HG03097 (cell line): ENCODE measurements around the gene JAKMIP2.
"Not testable (repeated sequence)": the region's sequence is repeated elsewhere in the genome, so short reads cannot be mapped to it uniquely, and the experiment has no call there.

ENCODE experiments used
- ATAC-seq: cut with Tn5 transposase; IDR thresholded peaks from one replicate; pipeline ENCODE4 v1.9.1; 2021; ENCODE audit not compliant: unreplicated experiment, low FRiP score

JAKMIP2 gene

DNA sequence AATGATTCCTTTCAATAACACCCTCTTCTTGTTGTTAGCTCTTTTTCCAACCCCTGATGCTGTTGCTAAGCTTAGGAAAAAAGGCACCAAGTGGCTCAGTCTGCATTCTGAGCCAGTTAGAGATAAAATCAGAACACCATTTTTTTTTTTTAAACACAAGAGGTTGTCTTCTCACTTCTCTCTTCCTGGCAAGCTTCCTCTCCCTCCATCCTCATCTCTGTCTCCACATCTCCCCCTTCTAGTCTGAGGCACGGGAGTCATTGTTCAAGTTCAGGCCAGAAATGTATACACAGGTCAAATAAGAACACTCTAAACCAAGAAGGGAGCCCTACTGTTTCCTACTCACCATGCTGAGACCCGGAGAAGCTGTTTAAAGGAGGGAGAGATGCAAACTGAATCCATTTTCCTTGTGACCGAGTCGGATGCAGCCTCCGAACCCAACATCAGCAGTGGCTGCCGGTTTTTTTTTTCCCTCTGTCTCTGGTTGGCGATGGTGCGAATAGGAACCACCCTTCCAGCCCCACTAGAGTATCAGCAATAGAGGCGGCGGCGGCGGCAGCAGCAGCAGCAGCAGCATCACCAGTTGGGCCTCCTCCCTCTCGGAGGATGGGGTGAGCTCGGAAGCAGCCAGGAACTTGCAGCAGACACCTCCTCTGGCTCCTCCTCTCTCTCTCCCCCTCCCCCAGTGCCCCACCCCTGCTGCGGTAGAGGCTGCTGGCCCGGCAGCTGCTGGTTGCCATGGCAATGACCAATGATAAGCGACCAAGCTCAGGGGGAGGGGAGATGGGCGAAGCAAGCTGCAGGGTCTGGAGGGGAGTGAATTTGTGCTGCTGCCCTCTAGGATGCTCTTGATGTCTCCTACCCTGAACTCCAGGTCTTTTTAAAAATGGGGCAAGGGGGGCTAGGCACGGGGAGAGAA lies at the start of gene JAKMIP2:
Gene JAKMIP2, minus strand, starts transcription at position 619 of the 919 bp plus-strand sequence. CDS start 110,922 bp downstream, outside the sequence.
- peak; percentile 46 for ATAC-seq

DNA sequence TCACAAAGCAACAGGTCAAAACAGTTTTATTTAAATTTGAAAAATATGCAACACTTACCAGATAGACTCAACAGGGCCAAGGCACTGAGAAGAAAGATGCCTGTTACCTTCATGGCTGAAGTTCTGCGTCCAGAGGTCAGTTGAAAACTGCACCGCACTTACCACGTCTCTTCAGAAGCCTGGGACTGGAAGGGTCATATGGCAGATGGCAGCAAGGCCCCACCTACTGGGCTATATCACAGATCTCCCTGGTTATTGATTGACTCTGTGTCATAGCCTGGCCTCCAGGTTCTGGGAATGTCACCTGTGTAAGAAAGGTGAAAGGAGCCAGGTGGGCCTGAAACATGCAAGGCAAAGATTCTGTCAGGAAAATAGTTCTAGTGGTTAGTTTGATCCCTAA lies 48.9 kb upstream of the JAKMIP2 start, which contains the start of gene SPINK1:
Gene SPINK1, minus strand, starts transcription at position 207 of the 400 bp plus-strand sequence. Its CDS starts 94 bp downstream, at position 113.
- no peak for ATAC-seq

DNA sequence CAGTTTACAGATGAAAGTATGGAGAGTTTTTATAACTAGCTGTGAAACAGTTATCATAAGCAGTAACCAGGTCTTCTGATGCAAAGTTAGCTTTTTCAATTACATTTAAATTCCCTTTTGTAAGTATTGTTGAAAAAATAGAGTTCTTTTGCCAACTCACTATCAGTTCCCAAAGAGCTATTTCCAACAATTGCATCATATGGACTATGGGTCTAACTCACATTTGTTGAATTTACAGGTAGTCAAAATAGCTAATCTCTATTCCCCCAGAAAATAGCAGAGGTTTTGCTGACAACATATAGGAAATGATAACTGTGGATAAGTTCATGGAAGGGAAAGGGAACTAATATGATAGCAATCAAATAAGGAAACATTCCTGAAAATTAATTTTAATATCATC lies 47.5 kb upstream of the JAKMIP2 start:
- ATAC-seq = no peak

DNA sequence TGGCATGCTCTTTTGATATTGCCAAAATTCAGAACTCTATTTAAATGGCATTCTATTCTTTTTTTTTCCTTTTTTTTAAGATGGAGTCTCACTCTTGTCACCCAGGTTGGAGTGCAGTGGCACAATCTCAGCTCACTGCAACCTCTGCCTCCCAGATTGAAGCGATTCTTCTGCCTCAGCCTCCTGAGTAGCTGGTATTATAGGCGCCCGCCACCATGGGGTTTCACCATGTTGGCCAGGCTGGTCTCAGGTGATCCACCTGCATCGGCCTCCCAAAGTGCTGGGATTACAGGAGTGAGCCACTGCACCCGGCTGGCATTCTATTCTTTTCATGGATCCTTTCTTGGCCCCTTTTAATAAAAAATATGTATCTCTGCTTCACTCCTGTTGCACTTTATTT lies 44.5 kb upstream of the JAKMIP2 start:
- ATAC-seq = not testable (repeated sequence)

DNA sequence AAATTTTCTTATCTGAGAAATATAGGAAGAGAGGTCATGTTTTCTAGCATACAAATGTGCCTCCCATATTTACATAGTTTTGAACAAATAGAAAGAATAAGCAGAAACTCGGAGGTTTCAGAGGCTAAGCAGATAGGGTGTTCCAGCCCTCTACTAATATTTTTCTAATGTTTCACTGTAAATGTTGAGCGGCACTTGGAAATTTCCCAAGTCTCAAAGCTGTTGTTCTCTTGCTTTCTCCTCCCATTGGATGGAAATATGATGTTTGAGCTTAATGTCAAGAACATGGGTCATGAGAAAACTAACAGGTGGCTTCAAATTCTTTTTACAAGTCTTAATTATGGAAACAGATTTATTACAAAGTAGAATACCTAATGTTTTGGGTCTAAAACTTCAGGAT lies 43.8 kb upstream of the JAKMIP2 start:
- ATAC-seq = no peak

DNA sequence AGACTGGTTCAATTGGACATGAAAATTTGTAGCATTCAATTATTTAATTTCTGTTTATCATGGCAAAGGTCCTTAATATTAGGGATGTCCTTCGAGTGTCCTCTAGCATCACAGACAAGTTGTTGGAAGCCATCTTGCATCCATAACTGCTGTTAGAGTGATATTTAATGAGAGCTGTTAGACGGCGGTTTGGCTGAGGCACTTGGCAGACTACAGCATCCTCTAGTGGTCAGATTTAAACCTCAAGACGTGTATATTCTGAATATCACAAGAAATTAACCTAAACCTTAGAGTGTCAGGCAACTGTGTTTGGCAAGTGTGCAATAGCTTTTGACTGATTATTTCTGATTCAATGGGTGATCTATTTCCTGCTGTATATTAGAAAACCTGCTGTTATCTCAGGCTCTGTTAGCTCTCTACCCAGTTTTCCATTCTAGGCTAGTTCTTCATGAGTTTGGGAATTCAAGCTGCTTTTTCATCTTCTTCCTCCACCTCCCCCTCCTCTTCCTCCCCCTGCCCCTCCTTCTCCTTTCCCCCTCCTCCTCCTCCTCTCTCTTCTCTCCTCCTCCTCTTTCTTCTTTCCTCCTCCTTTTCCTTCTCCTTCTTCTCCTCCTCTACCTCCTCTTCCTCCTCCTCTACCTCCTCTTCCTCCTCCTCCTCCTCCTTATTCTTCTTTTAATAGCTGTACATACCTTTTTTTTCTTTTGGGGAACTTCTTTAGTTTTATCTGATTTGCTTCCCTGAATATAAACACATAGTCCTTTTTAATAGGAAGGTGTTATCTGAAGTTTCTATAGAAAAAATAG lies 40.4 kb upstream of the JAKMIP2 start:
- ATAC-seq = peak; percentile 88

DNA sequence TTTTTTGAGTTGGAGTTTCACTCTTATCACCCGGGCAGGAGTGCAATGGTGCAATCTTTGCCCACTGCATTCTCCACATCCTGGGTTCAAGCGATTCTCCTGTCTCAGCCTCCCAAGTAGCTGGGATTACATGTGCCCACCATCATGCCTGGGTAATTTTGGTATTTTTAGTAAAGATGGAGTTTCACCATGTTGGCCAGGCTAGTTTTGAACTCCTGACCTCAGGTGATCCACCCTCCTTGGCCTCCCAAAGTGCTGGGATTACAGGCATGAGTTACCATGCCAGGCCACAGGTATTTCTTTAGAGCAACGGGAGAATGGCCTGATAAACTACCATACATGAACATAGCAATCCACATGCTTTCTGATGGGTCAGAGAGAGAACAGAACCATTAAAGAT lies 39.7 kb upstream of the JAKMIP2 start:
- ATAC-seq = not testable (repeated sequence)

DNA sequence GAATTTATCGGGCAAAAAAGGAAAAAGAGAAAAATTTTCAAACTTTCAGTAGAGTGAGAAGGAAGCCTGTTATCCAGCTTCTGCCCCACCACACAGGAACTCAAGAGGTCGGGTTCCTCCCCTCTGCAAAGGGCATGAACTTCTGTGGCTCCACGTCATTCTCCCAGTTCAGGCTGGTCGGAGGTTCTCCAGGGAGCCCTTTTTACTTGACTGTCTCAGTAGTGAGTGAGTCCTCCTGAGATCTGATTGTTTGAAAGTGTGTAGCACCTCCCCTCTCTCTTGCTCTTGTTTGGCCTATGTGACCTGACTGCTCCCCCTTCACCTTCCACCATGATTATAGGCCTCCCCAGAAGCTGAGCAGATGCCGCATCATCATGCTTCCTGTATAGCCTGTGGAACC lies 39.2 kb upstream of the JAKMIP2 start:
- no peak for ATAC-seq

DNA sequence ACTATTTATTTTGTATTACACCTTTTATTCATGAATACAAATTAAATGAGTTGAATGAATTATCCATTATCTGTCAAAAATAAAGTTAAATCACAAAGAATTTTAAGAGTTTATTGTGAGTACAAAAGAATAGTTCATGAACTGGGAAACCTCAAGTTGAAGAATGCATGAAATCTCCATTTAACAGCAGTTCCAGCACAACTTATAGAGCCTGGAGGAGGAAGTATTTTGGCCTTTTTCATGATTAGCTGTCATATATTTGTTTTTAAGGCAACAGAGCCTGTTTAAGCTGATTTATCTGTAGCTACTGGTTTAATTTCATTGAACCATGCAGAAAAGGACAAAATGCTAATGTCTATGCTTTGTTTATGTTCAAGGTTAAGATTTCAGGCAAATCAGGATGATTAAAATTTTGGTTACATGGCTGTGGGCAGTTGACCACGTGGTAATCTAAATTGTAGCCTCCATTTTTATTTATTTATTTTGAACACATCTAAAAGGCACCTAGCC lies 36.8 kb upstream of the JAKMIP2 start:
- no peak for ATAC-seq

DNA sequence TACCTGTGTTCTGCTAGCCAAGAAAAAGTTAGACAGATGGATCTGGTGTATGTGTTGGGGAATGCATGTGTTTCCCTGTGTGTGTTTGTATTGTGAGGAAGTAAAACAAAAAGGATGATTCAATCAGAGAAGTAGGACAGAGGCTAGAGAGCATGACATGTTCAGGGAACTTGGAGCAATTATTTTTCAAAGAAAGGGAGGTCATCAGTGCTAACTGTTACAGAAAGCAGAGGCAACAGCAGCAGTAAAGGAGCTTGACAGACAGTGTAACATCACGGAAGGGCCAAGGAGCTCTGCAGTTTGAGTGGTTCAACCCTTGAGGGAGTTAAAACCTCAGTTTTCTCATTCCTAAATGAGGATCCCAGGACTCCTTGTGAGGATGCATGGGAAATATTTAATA lies 35.8 kb upstream of the JAKMIP2 start:
- no peak for ATAC-seq

DNA sequence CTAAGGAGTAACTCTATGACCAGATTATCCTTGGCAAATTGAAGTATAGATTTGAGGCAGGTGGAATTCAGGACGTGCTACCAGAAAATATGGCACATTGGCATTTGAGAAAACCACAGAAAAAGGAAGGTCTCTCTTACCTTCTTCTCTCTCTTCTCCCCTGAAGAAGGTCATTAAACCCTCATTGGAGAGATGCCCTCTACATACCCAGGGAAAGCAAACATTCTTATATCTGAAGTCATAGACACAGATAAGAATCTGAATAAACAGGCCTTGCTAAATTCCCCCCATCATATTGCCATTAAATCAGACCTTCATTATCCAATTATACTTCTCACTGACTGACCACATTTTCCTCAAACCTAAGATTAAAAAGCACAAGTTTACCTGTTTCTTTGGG lies 31.2 kb upstream of the JAKMIP2 start:
- ATAC-seq = no peak

DNA sequence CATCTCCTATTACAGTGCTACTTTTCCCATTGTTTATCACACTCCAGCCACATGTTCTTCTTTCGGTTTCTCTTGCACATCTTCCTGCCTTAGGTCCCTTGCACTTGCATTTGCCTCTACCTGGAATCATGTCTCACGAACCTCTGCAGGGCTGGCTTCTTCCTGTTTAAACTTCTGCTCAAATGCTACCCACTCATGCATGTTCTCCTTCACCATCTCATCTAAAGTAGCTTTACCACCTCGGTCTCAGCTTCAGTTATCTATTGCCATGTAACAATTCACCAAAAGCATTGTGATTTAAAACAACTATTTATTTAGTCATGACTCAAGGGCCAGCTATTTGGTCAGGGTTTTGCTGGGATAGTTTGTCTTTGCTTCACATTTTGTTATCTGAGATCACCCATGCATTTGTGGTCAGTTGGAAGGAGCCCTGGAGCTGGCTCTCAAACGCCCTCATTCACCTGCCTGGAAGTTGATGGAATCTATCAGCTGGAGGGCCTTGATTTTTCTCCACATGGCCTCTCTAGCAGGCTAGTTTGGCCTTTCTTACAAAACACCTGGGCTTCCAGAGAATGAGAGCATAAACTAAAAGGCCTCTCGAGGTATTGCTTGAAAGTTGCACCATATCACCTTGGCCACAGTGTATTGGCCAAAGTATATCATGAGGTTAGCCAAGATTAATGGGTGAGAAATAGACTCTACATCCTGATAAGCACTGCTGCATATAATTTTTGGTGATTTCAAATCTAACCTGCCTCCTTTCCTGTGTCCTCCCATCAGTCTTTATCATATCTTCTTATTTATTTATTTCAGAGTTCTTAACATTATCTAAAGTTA lies 27.5 kb upstream of the JAKMIP2 start:
- ATAC-seq = no peak

DNA sequence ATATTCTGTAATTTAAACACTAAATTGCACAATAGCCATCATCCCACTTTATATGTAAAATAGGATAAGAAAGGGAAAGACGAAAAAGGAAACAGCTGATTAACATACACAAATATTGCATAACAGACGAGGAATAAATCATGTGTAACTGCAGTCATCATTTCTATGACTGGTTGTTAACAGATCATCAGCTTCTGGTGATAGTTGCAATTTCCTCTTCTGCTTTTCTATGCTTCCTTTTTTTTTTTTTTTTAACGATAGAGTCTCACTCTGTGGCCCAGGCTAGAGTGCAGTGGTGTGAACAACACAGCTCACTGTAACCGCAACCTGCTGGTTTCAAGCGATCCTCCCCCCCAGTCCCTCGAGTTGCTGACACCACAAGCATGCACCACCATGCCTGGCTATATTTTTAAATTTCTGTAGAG lies 22.5 kb upstream of the JAKMIP2 start:
- peak; percentile 85 for ATAC-seq

DNA sequence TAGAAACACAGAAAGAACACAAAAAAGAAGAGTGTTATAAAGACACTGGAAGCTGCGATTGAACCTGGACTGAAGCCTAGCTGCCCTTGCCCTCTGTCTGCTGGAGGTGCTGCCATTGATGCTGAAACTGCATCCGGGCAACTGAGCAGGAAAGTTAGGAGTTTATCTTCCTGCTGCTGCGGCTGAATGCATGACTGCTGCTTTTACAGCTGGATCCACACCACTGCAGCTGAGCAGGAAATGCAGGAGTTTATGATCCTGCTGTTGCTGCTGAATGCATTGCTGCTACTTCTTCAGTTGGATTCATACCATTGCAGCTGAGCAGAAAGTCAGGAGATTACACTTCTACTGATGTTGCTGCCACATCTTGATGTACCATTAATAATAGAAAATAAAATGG lies 21.8 kb upstream of the JAKMIP2 start:
- no peak for ATAC-seq

DNA sequence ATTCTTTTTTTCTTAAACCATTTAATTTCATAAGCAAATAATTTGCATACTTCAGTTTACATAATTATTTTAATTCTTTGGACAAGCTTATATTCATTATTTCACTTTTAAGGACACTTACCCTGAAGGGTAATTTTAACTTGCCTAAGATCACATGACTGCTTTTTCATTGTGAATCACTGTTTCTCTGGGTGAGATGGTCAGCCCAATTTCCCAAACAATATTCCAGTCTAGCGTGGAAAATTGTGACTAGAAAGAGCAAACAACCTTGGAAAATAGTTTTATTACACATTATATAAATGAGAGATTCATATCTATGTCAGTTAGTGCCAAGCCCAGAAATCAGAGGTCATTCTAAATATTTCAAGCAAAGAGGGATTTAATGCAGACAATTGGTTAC lies 21.4 kb upstream of the JAKMIP2 start:
- no peak for ATAC-seq

DNA sequence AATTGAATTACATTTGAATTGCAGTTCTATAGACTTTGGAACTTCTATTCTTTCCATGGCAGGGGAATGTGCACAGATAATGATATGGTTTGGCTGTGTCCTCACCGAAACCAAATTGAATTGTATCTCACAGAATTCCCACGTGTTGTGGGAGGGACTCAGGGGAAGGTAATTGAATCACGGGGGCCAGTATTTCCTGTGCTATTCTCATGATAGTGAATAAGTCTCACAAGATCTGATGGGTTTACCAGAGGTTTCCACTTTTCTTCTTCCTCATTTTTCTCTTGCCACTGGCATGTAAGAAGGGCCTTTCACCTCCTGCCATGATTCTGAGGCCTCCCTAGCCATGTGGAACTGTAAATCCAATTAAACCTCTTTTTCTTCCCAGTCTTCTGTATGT lies 20.6 kb upstream of the JAKMIP2 start:
- not testable (repeated sequence) for ATAC-seq

DNA sequence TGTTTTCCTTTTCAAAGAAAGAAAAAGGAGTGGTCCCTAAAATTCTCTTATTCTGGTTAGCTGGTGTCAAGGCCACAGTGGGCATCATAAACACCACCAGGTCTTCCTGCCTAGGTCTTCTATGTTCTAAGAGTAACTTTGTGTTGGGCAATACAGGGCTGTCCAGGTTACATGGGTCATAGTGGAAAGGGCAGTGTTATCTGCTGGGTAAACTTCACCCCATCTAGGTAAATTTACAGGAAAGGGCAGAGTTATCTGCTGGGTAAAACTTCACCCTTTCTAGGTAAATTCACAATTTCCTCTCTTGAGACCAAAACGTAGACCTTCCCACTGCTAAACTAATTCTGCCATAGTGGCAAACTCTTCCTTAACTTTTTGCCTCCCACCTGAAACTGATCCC lies 18.9 kb upstream of the JAKMIP2 start:
- ATAC-seq = no peak

DNA sequence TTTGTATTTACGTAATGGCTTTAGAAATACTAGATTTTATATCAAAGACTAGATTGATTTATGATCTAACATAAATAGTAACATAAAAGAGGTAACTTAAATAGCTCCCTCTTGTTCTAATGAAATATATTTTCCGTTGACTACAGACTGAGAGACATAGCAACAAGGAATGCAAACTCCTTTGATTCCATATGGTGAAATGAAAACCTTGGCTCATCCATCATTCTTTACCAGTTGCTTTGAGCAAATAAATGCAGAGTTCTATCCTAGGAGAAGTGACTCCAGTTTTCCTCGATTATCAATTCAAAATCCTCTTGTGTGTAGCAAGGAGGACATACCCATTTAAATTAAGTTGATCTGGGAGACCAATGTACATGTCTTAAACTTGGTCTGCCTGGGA lies 18.0 kb upstream of the JAKMIP2 start:
- ATAC-seq = no peak

DNA sequence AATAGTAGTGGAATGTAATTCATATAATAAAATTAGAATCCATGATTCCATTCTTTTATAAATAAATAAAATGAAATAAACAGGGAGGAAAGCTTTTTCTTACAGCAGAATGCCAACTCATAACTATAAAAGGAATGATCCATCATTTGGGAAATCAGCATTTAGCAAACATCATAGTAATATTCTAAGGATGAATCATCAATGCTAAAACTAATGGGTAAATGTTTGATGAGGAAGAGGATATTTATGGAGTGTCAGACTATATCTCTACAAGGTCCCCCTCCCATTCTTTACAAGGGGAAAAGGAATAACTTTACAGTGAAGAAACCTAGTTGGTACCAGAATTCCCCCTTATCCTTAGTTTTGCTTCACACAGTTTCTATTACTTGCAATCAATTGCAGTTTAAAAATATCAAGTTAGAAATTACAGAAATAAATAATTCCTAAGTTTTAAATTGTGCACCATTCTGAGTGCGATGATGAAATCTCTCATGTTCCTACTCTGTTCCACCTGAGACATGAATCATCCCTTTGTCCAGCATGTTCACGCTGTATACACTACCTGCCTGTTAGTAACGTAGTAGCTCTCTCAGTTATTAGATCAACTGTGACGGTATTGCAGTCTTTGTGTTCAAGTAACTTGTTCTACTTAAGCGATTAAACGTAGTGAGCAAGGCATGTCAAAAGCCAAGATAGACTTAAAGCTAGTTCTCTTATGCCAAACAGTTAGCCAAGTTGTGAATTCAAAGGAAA lies 14.2 kb upstream of the JAKMIP2 start:
- no peak for ATAC-seq

DNA sequence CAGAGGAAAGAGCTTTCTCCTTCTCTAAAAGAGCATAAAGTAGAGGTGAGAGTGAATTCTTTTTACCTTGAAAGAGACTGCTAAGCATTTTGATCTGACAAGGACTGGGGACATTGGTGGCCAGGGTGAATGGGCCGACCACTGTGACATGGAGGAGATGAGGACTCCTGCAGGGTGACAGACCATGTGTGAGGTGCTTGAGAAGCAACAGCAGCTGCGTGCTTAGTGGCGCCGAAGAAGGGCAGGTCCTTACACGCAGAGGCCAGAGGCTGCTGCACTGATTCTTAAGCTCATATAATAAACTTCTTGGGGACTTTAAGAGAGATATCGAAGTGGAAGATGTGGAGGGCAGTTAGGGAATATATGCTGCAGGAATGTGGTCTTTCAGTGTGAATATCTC lies 8.7 kb upstream of the JAKMIP2 start:
- no peak for ATAC-seq
